ENCODE data around the gene KCTD20.

KCTD20 gene

DNA sequence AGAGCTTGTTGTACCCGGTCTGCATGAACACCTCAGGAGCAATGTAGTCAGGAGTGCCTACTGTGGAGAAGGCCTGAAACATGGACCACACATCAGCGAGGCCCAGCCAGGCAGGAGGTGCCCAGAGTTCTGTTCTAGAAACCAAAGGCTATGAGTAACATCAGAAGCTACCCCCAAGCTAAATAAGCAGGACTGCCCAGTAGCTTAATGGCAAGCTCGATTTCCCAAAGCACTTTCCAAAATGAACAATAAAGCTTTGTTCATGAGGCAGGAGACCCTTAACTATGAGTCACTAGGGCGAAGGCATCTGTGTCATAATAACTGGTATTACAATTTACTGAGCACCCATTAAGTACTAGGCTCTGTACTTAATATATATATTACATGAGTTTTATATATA lies 57.1 kb downstream of the KCTD20 start:
- no peak for DNase-seq

DNA sequence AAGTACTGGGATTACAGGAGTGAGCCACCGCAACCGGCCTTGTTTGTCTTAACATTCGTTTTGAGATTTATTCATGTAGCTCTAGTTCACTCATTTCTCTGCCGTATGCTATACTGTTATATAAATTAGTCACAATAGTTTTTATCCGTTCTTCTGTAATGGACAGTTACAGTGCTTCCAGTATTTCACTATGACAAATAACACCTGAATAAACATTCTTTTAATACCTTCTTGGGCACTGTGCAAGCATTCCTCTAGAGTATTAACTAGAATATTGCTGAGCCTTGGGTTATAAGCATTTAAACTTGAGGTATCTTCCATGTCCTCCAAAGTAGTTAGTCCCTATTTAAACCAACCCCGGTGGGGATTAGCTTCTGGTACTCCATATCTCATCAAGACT lies 58.9 kb downstream of the KCTD20 start:
- no peak for DNase-seq

DNA sequence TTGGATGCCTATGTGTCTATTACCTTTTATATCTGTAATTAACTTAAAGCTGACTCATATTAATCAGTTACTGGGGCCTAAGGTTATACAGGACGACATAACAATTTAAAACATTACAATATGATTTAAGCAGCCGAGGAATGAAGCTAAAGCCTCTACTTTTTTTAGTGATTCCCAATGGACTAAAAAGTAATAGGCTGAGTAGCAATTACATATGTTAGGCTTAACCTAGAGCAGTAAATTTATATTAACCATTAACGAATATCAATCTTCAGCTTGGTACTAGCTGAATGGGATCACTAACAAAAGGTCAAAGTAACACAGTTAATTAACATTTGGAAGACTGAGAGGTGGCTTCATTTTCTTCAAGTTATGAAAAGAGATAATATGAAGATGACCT lies 61.4 kb downstream of the KCTD20 start:
- no peak for DNase-seq

DNA sequence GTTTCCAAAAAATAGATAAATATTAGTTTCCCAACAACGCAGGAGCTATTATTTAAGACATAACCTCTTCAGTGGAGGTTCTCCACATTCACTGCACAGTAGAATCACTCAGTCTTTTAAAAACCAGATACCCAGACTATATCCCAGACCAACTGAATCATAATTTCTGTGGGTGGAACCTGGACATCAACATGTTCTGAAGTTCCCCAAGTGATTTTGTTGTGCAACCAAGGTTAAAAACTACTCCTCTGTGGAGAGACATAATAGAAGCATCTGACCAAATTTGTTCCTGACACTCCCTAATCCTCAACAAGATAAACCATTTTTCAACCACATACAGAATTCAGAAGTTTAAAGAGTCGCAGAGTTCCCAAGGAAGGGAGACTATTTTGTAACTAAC lies 62.2 kb downstream of the KCTD20 start:
- DNase-seq = no peak

DNA sequence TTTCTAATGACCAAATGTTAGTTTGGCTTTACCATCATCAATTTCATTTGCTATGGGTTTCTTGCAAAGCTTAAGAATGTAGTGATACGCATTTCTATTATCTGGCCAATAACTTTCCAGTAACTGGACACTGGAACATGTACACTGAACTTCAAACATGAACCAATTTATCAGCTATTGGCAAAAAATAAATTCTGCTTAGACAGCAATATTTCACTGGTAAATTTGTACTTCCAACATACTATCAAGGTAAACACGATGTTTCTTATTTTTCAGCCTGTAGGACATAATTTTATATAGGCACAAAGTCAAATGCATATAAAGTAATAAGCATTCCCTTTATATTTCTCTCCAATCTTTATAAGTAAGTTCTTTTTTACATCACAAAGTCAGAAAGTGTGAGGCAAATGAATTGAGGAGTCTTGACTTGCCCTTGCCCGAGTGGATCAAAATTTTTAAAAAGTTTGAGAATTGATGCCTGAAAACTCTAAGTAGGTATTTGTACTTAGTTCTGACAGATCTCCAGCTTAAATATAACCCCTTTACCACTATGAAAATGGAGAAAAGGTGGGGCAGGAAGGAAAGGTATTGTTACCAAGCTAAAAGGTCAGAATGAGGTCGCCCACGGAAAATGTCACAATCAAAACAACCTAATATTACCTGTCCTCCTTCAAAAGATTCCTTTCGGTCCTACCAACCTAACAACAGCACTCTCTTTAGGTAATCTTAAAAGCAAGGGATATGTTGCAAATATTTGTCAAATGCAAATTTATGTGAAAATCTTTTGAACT lies 63.1 kb downstream of the KCTD20 start:
- no peak for DNase-seq

DNA sequence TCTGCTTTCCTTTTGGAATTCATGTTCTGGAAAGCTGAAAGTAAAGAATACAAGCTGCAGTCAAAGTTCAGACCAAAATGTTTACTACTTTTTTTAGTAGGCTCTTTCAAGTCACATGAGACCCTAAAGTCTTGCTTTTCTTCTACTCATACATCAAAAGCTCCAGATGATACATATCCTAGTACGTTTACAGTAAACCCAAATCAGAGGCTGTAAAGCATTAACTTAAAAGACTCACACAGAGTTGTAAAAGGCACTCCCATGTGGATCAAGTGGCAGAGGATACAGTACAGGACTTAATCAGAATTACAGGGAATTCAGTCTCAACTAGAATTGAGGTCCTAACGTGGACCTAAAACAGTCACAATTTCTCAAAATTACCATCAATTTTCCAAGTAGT lies 63.8 kb downstream of the KCTD20 start:
- no peak for DNase-seq

DNA sequence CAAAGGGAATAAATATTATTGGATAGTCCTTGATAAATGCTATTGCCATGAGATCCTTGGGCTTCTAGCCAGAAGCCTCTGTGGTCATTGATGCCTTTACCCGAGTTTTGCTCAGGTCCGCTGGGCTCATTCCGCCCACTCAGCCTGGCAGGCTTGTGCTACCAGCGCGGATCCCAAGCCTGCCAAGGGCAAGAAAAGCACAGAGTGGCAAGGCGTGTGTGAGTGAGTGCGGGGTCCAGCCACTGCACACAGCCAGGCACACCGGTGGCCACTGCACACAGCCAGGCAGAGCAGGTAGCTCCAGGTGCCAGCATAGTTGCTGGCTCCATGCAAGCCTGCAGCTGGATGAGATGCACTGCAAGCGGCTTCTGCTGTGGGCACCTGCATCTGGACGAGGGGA lies 65.7 kb downstream of the KCTD20 start:
- DNase-seq = no peak

DNA sequence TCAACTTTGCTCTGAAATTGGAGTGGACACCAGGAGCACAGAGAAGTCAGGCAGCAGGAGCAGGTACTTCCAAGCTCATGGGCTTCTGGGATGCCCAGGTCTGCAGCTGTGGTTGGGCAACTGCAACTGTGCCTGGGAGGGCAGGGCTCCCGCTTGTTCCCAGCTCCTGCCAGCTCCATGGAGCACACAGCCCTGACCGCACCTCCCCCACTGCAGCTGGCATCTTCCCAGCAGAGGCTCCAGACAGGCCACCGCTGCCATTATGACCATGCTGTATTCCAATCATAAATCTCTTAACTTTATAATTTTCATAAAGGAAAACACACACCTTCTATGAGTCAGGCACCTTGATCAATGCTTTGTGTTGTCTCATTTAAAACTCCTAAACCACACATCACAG lies 67.6 kb downstream of the KCTD20 start:
- DNase-seq = no peak

DNA sequence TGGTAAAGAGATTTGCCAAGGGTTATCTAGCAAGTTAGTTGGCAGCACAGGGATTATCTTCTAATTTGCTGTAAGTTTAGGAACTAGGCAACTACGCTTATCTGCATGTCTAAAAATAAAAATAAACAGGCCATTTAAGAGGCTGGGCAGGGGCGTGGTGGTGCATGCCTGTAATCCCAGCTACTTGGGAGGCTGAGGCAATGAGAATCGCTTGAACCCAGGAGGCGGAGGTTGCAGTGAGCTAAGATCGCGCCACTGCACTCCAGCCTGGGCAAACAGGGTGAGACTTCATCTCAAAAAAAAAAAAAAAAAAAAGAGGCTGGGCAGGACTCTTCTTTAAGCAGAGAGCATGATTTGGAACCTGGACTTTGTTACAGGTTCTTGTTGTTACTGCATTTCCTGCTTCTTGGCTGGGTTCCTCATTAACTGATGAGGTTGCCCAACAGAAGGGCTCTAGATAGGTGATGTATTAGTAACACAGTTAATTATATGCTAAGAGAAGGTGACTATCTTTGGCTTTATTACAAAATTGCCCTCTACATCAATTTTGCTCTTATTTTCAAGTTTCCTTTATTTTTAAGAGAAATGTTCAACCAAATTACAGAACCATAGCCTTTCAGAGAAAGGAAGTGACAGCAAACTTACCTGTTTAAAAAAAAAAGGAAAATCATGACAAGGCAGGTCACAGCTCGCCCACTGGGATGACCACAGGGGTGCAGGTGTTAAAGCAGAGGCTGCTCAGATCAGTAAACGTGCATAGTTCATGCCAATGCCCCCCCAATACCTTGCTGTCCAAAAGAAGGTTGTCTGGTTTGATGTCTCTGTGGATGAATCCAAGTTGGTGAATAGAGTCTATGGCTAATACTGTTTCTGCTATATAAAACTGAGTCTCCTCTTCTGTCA lies 72.0 kb downstream of the KCTD20 start:
- no peak for DNase-seq

DNA sequence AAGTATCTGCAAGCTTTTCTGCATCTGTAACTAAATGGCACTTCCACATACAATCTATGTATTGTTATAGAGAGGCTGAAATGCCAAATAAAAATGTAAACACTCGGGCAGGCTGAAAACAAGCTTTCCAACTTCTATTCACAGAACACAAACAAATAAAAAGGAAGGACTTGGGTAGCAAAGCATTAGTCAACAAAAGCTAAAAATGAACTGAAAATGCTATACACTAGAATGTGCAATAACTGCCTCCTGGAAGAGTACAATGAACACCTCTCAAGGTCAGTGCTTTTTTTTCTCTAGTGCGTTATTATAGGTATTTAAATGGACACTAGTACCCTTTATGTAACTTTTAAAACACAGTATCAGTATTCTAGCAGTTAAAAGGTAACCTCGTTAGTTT lies 73.0 kb downstream of the KCTD20 start:
- no peak for DNase-seq

DNA sequence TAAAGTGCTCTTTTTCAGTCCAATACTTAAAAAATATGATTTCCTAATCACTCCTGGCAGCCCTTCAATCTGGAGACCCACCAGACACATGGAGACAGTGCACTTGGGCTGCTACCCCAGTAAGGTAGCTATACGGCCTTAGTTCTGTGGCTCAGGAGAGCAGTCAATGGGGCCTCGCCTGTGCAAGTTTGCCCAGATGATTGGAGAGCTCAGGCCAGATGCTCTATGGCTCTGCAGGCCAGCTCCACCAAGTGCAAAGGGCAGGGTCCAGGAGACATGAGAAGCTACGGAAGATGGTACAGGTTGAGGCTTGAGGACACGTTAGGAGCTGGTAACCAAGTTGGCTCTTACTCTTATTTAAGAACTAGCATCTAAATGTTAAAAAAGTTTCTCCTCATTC lies 73.8 kb downstream of the KCTD20 start:
- no peak for DNase-seq

DNA sequence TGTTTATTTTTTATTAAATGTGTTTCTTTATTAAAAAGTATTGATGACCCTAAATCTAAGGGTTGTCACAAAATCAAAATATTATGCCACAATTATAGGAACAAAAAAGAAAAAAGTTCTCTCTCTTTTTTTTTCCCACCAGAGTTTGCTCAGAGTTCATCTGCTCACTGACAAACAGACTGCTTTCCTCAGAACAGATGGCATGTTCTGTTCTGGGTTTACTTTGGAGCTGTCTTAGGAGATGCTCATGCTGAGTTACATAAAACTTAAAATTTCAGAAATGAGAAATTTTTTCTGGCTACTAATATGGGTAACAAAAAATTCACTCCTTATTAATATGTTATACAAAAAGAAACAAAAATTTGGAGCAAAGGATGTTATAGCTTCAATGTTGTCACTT lies 74.2 kb downstream of the KCTD20 start:
- DNase-seq = no peak

DNA sequence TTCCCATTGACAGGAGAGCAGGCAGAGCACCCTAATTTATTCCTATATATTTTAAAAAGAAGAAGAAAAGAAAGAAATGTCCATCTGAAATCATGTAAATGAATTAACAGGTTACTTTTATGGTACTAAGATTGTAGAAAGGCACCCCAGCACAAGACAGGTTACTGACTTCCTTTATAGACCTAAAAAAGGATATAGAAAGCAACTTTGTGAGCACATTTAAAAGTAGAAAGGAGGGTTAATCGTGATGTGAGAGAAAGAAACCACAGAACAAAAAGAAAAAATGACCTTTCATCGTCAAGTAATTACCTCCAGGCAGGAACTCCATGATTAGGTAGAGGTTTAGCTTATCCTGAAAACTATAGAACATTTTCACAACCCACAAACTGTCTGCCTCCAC lies 74.6 kb downstream of the KCTD20 start:
- no peak for DNase-seq

DNA sequence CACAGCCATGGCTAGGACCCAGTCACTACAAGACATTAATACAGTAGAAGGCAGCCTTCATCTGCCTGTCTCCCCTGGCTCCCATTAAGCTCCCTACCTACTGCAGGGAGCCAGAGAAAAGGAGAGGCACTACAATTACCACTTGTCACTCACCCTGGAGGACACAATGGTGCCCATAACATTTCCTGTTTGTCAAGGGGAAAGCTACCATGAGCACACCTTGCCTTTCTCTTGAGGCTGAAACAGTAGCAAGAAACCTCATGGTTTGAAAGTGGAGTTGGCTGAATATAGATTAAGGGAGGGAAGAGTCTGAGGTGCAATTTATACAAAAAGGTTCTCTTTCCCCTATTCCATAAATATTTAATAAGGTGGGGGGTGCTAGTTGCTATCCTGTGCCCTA lies 76.6 kb downstream of the KCTD20 start:
- DNase-seq = no peak

DNA sequence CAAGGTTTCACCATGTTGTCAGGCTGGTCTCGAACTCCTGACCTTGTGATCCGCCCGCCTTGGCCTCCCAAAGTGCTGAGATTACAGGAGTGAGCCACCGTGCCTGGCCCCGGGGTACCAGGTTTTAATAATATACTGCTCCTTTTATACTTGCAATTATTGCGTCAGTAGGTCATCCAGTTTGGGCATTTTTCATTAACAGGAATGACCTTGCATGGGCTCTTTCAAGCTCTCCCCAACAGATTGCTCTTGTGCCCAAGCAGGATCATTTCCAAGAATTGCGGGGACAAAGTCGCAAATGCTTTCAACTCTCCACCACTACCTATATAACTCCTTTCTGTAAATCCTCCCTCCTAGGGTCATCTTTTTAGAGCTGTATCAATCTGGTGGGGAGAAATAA lies 80.7 kb downstream of the KCTD20 start:
- no peak for DNase-seq

DNA sequence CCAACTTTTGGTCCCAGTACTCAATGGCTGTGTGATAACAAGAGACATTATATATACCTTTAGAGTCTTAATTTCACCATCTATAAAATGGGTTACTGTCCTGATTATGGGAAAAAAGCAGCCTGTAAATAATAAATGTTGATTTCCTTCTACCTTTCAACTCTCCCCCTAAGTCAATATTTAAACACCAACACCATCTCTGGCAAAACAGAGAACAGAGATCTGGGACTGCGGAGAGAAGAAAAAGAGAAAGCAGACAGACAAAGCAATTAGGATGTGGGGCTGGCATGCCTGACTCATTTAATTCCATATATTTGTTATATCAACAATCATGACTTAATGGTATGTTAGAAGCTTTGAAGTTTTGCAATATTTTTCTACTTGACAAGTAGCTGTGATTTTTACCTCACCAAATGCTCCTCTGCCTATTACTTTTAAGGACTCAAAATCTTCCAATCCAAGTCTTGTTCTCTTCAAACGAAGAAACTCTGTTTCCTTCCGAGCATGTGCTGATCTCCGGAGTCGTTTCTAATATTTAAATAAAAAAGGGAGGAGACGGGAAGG lies 81.2 kb downstream of the KCTD20 start:
- DNase-seq = no peak

DNA sequence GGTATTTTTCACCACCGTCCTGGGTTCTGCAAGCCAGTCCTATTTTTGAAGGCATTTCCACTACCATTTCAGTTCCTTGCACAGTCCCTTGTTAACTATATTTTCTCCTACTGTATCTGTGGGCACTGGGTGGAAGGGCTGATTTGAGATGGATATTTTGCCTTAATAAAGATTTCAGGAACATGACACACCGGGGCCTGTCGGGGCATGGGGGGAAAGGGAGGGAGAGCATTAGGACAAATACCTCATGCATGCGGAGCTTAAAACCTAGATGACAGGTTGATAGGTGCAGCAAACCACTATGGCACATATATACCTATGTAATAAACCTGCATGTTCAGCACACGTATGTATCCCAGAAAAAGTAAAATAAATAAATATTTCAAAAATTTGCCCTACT lies 82.1 kb downstream of the KCTD20 start:
- DNase-seq = no peak

DNA sequence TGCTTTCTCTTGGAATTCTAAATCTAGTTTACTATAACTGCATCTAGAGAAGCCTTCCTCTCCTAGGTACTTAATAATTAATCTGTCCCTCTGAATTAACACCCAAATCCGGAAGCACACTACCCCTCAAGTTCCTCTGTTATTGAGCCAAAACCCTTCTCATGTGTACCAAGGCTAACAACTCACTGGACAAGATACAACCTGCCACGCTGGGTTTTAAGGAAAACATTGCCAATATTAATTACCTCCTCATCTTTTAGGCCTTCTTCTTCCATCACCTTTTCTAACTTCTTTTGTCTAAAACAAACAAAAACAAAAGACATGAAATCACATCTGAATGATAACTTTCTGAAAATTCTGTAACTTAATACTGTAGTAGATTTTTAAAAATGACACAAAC lies 82.5 kb downstream of the KCTD20 start:
- no peak for DNase-seq

DNA sequence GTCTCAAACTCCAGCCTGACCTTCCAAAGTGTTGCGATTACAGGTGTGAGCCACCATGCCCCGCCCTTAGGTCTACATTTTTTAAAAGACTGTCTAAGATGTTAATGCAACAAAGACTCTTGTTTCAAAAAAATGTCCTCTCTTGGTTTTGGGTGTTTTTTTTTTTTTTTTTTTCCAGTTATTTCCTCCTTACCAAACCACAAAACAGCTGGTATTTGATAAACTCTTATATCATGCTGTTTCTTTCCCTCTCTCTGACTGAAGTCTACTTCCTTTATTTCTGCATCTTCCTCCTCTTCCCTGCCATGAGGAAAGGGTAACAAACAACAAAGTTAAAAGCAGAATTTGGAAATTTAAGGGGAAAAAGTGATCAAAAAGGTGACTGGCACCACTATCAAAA lies 83.3 kb downstream of the KCTD20 start:
- no peak for DNase-seq

DNA sequence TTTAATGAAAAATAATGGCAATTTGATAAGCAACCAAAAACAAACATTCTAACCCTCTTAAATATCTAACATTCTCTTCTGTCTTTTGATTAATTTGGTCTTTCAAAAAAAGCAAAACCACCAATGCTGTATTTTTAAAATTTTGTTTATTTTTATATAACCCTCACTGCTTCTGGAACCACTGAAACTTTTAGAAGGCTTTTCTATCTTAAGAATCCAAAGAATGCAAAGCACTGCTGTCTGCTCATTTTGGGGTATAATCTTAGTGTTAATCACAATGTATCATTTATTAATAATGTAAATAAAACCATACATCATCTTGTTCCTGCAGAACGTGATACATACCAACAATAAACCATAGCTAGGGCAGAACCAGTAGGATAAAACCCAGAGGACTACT lies 90.5 kb downstream of the KCTD20 start:
- DNase-seq = no peak

DNA sequence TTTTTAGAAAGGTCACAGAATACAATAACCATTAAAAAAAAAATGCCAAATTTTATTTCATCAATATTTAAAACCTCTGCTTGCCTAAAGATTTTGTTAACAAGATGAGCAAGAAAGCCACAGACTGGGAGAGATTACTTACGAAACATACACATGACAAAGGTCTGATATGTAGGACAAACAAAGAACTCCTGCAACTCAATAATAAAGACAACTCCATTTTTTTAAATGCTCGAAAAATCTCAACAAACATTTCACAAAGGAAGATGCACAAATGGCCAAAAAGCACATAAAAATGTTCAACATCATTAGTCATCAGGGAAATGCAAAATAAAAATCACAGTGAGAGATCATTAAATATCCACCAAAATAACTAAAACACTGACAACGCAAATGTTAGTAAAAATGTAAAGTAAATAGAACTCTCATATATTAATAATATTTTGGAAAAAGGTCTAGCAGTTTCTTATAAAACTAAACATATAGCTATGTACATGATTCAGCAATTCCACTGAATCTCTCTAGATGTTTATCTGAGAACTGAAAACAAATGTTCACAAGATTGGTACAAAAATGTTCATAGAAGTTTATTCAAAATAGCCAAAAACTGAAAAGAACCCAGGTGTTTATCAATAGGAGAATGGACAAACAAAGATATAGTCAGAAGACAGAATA lies 94.2 kb downstream of the KCTD20 start:
- DNase-seq = no peak

DNA sequence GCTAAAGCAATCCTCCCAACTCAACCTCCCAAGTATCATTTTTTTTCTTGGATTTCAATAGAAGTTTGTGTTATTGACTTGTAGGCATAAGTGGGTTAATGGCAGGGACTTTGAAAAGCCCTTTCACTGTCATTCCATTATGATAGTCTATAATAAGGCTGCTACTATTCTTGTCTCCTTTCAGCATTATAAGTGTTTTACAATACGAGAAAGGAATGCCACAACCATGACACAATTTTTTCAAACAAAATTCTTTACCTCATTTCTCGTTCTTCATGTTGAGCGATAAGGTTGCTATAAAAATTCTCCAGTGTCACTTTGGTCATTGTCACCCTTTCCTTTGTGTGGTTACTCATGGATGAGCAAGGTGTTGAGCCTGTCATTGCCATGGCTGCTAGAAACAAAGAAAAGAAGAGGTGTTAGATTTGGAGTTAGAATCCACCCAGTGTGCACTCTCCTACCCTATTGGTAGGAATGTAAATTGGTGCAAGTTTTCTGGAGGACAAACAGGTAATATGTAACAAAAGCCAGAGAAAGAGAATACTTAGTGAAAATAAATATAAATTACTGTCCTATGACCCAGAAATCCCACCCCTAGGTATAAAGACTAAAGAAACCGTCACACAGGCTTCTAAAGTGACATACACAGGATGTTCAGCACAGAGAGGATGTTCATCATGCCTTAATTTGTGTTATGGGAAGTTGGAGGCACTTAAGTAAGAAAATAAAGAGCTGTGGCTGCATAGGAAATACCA lies 97.2 kb downstream of the KCTD20 start:
- no peak for DNase-seq
